GM23338 (cell line): ENCODE data around the gene ZC3H14. TPM values are rescaled to one million over a fixed set of nuclear protein-coding genes. Genes with fewer than 3 reads are reported as not detected.

ENCODE experiments used
- ATAC-seq: fragments of 200-7000 bp; cut with Tn5 transposase; 3 replicates; pipeline ENCODE4 v1.9.1; 2020
- DNase-seq: peaks from one replicate; pipeline ENCODE4 v3.0.0-alpha.2; 2015; ENCODE audit warnings: low spot score
- H2AFZ ChIP-seq: fragments of 200-600 bp; sonication (generic); 2 replicates; pipeline ENCODE4 v1.8.0; 2016; ENCODE audit warnings: antibody characterized with exemption, mild to moderate bottlenecking, moderate library complexity
- H3F3A ChIP-seq: fragments of 200-600 bp; sonication (generic); replicated peaks from 2 replicates; pipeline ENCODE4 v1.8.0; 2017; ENCODE audit warnings: antibody characterized with exemption, mixed run types, low read depth
- H3K27ac ChIP-seq: fragments of 200-600 bp; sonication (generic); 2 replicates; pipeline ENCODE4 v1.6.1; 2016; ENCODE audit warnings: low read depth
- H3K27me3 ChIP-seq: fragments of 200-600 bp; sonication (generic); 2 replicates; pipeline ENCODE4 v1.8.0; 2016; ENCODE audit warnings: mild to moderate bottlenecking, mixed run types, moderate library complexity; ENCODE audit not compliant: insufficient read depth
- H3K36me3 ChIP-seq: fragments of 200-600 bp; sonication (generic); 2 replicates; pipeline ENCODE4 v1.8.0; 2016; ENCODE audit warnings: mild to moderate bottlenecking; ENCODE audit not compliant: insufficient read depth
- H3K4me1 ChIP-seq: fragments of 200-600 bp; sonication (generic); 2 replicates; pipeline ENCODE4 v1.8.0; 2016; ENCODE audit warnings: mild to moderate bottlenecking, moderate library complexity; ENCODE audit not compliant: insufficient read depth
- H3K4me2 ChIP-seq: fragments of 200-600 bp; sonication (generic); 2 replicates; pipeline ENCODE4 v1.7.1; 2017; ENCODE audit warnings: mixed run types
- H3K4me3 ChIP-seq: fragments of 200-600 bp; sonication (generic); 2 replicates; pipeline ENCODE4 v1.6.1; 2016; ENCODE audit warnings: mixed run types
- H3K79me2 ChIP-seq: fragments of 200-600 bp; sonication (generic); replicated peaks from 2 replicates; pipeline ENCODE4 v1.8.0; 2017; ENCODE audit warnings: mild to moderate bottlenecking; ENCODE audit not compliant: insufficient read depth
- H3K9me2 ChIP-seq: fragments of 200-600 bp; sonication (generic); 2 replicates; pipeline ENCODE4 v1.8.0; 2017; ENCODE audit not compliant: insufficient read depth
- H4K20me1 ChIP-seq: fragments of 200-600 bp; sonication (generic); replicated peaks from 2 replicates; pipeline ENCODE4 v1.8.0; 2017; ENCODE audit warnings: mild to moderate bottlenecking; ENCODE audit not compliant: insufficient read depth
- H3K27ac Mint-ChIP-seq: 2 replicates; pipeline ENCODE4 v1.8.0; 2020; ENCODE audit warnings: inconsistent platforms, mild to moderate bottlenecking, moderate library complexity, mixed read lengths
- H3K27me3 Mint-ChIP-seq: 3 replicates; pipeline ENCODE4 v1.8.0; 2022; ENCODE audit warnings: low read depth, mild to moderate bottlenecking, moderate library complexity, mixed read lengths, inconsistent platforms; ENCODE audit not compliant: insufficient read depth, poor library complexity
- H3K36me3 Mint-ChIP-seq: 3 replicates; pipeline ENCODE4 v1.8.0; 2021; ENCODE audit warnings: low read depth, mild to moderate bottlenecking, inconsistent platforms, moderate library complexity, mixed read lengths
- H3K4me1 Mint-ChIP-seq: 3 replicates; pipeline ENCODE4 v1.8.0; 2020; ENCODE audit warnings: mild to moderate bottlenecking, inconsistent platforms, mixed read lengths
- H3K4me3 Mint-ChIP-seq: 3 replicates; pipeline ENCODE4 v1.8.0; 2021; ENCODE audit warnings: moderate library complexity, mild to moderate bottlenecking, inconsistent platforms, mixed read lengths
- H3K9me3 Mint-ChIP-seq: 3 replicates; pipeline ENCODE4 v1.8.0; 2020; ENCODE audit warnings: moderate library complexity, mild to moderate bottlenecking, inconsistent platforms, mixed read lengths
- CTCF ChIP-seq, 2 experiments: fragments of 200-600 bp in 1 of 2; sonication (generic) in 1 of 2; conservative IDR thresholded peaks; 2 replicates each; pipeline versions ENCODE4 v1.5.1 to v1.6.1; 2016 to 2017; ENCODE audit warnings: antibody characterized with exemption in 2 of 2, low read depth in 2 of 2, mild to moderate bottlenecking in 2 of 2, moderate library complexity in 1 of 2
- EZH2 ChIP-seq: fragments of 200-600 bp; sonication (generic); IDR thresholded peaks from one replicate; pipeline ENCODE4 v1.8.0; 2017; ENCODE audit warnings: antibody characterized with exemption, mild to moderate bottlenecking, low read depth; ENCODE audit not compliant: unreplicated experiment
- EZH2phosphoT487 ChIP-seq: fragments of 200-600 bp; sonication (generic); IDR thresholded peaks from one replicate; pipeline ENCODE4 v1.8.1; 2018; ENCODE audit warnings: antibody characterized with exemption; ENCODE audit not compliant: unreplicated experiment
- NANOG ChIP-seq: IDR thresholded peaks from 2 replicates; pipeline ENCODE4 v1.6.1; 2016; ENCODE audit warnings: antibody characterized with exemption, borderline replicate concordance
- ZNF462 ChIP-seq: fragments of 250-450 bp; sonication (Bioruptor Pico); IDR thresholded peaks from 2 replicates; pipeline ENCODE4 v1.5.0; 2020; ENCODE audit warnings: mild to moderate bottlenecking, moderate library complexity
- polyA plus RNA-seq: library from polyadenylated mRNA; unstranded; fragments of >200 nt; fragmentation: Nextera tagmentation; extraction: Ambion mirVana; gene quantifications from 2 replicates; pipeline ENCODE4 v1.2.1, GENCODE V29; 2016
- total RNA-seq: library from RNA; depleted of rRNA; stranded (reverse); fragments of >200 nt; shearing (Covaris generic); gene quantifications from 2 replicates; pipeline ENCODE4 v1.2.3, GENCODE V29; 2014

The ZC3H14 gene
- total and polyA plus RNA-seq, 2 experiments from 2014 or later = 63.2 to 87.9 TPM

- DNase-seq = peak; percentile 43
- Histone ChIP-seq H3K79me2 (peaks cover 15% of the 10 kb centered on the region), H3K36me3 (no peaks in the 10 kb centered on the region), H3K27ac (no peak overlapping the region), H3K4me3 (no peak overlapping the region), H3K9me2 (no peaks in the 10 kb centered on the region), H3K4me2 (no peak overlapping the region), H3K27me3 (no peaks in the 10 kb centered on the region), H4K20me1 (no peaks in the 10 kb centered on the region), H2AFZ (peak overlapping the region; percentile 20; the same call in 1 of the 2 replicates), H3F3A (0 out of 2 replicates have a peak, but pooled peaks cover 3% of the 10 kb centered on the region), H3K4me1 (peaks cover 29% of the 10 kb centered on the region)
- Mint-ChIP-seq H3K27ac (no peak overlapping the region), H3K4me3 (no peak overlapping the region), H3K36me3 (peaks cover 10% of the 10 kb centered on the region; the same call in 2 of the 3 replicates), H3K9me3 (no peaks in the 10 kb centered on the region; the same call in 2 of the 3 replicates), H3K4me1 (peaks cover 34% of the 10 kb centered on the region), H3K27me3 (peaks cover 17% of the 10 kb centered on the region)
- no peak for TF ChIP-seq EZH2
- TF ChIP-seq NANOG = no peak
- no peak for TF ChIP-seq EZH2phosphoT487
- no peak for TF ChIP-seq ZNF462
- peak; percentile 41 to 42; a peak in 3 of 4 replicates for TF ChIP-seq CTCF (conservative IDR thresholded peaks at IDR 0.05; ENCODE audit: low read depth in 2 of 2)
- no peak for ATAC-seq
These were observed 3.0 kb upstream of the ZC3H14 start for GRCh38 chr14:88559852-88560251.
